Measurements from ENCODE around the gene CEP55. TPM values are rescaled to one million over a fixed set of nuclear protein-coding genes. Genes with fewer than 3 reads are reported as not detected.

The CEP55 gene
- total RNA-seq, 1 donor from 2014 or later, result 6.0 TPM

DNA sequence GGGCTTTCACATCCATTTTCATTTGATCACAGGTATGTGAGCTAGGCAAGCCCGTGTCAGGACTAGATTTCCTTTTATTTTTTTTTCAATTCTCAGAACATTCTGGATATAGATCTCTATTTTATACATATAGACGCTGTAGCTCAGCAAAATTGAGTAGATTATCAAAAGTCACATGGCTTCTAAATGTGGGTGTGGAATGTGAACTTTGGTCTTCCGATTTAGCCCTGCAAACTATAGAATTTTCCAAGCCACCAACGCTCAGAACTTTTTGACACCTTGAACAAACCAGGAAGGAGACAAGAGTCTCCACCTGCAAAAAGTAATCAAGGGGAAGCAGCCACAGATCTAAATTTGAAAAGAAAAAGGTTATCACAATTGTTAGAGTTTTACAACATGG lies 54.2 kb downstream of the CEP55 start:
- Mint-ChIP-seq H3K27me3 (ENCODE audit: unreplicated experiment) (no peaks in the 10 kb centered on the region), H3K36me3 (ENCODE audit: unreplicated experiment) (no peaks in the 10 kb centered on the region), H3K4me1 (ENCODE audit: low read depth, unreplicated experiment) (peaks cover 2% of the 10 kb centered on the region), H3K9me3 (ENCODE audit: unreplicated experiment) (no peaks in the 10 kb centered on the region), H3K4me3 (ENCODE audit: unreplicated experiment) (no peak overlapping the region), H3K27ac (ENCODE audit: unreplicated experiment) (no peak overlapping the region)
- TF ChIP-seq, protein P1, sequence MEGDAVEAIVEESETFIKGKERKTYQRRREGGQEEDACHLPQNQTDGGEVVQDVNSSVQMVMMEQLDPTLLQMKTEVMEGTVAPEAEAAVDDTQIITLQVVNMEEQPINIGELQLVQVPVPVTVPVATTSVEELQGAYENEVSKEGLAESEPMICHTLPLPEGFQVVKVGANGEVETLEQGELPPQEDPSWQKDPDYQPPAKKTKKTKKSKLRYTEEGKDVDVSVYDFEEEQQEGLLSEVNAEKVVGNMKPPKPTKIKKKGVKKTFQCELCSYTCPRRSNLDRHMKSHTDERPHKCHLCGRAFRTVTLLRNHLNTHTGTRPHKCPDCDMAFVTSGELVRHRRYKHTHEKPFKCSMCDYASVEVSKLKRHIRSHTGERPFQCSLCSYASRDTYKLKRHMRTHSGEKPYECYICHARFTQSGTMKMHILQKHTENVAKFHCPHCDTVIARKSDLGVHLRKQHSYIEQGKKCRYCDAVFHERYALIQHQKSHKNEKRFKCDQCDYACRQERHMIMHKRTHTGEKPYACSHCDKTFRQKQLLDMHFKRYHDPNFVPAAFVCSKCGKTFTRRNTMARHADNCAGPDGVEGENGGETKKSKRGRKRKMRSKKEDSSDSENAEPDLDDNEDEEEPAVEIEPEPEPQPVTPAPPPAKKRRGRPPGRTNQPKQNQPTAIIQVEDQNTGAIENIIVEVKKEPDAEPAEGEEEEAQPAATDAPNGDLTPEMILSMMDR (IDR thresholded peaks at IDR 0.05; ENCODE audit: partially characterized antibody, unreplicated experiment), result no peak
- DNase-seq, result no peak

DNA sequence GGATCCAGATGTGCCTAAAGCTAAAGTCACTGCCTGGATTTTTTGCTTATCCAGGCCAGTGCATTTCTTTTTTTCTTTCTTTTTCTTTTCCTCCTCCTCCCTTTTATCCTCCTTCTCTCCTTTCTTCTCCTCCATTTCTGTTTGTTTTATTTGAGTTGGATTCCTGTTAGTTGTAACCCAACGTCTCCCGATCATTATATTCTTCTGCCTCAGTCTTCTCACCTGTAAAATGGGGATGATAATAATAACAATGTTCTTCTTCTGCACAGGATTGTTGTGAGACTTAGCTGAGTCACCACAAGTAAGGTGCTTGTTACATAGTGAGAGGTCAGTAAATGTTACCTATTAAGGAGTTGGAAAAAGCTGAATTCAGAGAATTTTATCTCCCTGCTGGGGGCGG lies 56.4 kb downstream of the CEP55 start:
- H3K4me3 Mint-ChIP-seq (ENCODE audit: unreplicated experiment), result no peak overlapping the region
- H3K36me3 Mint-ChIP-seq (ENCODE audit: unreplicated experiment), result no peaks in the 10 kb centered on the region
- peaks cover 2% of the 10 kb centered on the region for H3K4me1 Mint-ChIP-seq (ENCODE audit: low read depth, unreplicated experiment)
- TF ChIP-seq, protein P1 (IDR thresholded peaks at IDR 0.05; ENCODE audit: partially characterized antibody, unreplicated experiment), result no peak
- no peaks in the 10 kb centered on the region for H3K27me3 Mint-ChIP-seq (ENCODE audit: unreplicated experiment)
- no peak for DNase-seq
- no peak overlapping the region for H3K27ac Mint-ChIP-seq (ENCODE audit: unreplicated experiment)
- no peaks in the 10 kb centered on the region for H3K9me3 Mint-ChIP-seq (ENCODE audit: unreplicated experiment)

DNA sequence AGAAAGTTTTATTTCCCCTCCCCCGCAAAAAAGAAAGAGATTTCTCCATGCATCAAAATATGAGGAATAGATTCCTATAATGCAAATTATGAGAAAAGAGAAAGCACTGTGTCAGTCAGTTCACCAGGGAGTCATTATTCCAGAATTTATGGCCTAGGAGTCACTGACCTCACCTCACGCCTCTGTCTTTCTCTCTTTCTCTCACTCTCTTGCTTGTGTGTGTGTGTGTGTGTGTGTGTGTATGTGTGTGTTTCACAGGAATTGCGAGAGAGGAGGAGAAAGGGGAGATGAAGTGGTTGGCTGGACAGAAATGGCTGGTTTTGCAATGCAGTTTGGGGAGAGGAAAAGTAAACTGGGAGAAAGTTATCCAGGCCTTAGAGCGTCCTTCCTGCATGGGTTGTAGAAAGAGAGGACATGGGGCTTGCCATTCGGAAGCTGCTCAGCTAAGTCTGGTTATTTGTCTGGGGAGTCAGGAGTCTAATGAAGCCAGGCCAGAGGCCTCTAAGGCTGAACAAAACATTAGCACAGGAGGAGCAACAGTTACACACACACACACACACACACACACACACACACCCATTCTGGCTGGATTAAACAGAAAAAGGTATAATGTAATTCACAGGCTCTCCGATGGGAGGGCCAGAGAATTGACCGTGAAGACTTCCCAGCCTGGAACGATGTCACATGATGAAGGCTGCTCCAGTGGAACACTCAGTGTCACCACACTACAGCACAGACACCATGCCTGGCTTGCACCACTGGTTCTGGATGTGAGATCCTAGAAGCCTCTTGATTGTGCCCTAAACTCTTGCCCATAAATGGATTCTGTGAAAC lies 57.3 kb downstream of the CEP55 start:
- H3K36me3 Mint-ChIP-seq (ENCODE audit: unreplicated experiment), result no peaks in the 10 kb centered on the region

DNA sequence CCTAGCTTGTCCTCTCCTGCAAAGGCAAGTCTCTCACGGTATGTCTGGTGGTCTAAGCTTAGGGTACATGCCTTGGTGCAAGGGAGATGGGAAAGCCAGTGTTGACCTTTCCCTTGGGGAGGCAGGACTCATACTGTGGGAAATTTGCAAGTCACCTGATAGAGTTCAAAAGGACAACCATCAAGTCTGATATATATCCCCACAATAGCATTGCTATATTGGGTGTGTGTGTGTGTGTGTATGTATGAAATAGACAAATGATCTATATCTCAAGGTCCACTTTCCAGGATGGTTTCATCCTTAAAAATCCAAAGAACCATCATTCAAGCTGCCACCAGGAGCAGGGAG lies 57.9 kb downstream of the CEP55 start:
- no peak overlapping the region for H3K27ac Mint-ChIP-seq (ENCODE audit: unreplicated experiment)
- no peak for DNase-seq
- H3K4me3 Mint-ChIP-seq (ENCODE audit: unreplicated experiment), result no peak overlapping the region
- H3K27me3 Mint-ChIP-seq (ENCODE audit: unreplicated experiment), result no peaks in the 10 kb centered on the region
- no peaks in the 10 kb centered on the region for H3K9me3 Mint-ChIP-seq (ENCODE audit: unreplicated experiment)
- no peaks in the 10 kb centered on the region for H3K36me3 Mint-ChIP-seq (ENCODE audit: unreplicated experiment)
- peaks cover 2% of the 10 kb centered on the region for H3K4me1 Mint-ChIP-seq (ENCODE audit: low read depth, unreplicated experiment)
- TF ChIP-seq, protein P1 (IDR thresholded peaks at IDR 0.05; ENCODE audit: partially characterized antibody, unreplicated experiment), result no peak

More for the DNA sequence above, 57.3 kb downstream of the CEP55 start:
- TF ChIP-seq, protein P1 (IDR thresholded peaks at IDR 0.05; ENCODE audit: partially characterized antibody, unreplicated experiment), result no peak
- H3K27me3 Mint-ChIP-seq (ENCODE audit: unreplicated experiment), result no peaks in the 10 kb centered on the region
- DNase-seq, result no peak
- H3K9me3 Mint-ChIP-seq (ENCODE audit: unreplicated experiment), result no peaks in the 10 kb centered on the region
- H3K27ac Mint-ChIP-seq (ENCODE audit: unreplicated experiment), result no peak overlapping the region
- H3K4me1 Mint-ChIP-seq (ENCODE audit: low read depth, unreplicated experiment), result peaks cover 2% of the 10 kb centered on the region
- H3K4me3 Mint-ChIP-seq (ENCODE audit: unreplicated experiment), result no peak overlapping the region

DNA sequence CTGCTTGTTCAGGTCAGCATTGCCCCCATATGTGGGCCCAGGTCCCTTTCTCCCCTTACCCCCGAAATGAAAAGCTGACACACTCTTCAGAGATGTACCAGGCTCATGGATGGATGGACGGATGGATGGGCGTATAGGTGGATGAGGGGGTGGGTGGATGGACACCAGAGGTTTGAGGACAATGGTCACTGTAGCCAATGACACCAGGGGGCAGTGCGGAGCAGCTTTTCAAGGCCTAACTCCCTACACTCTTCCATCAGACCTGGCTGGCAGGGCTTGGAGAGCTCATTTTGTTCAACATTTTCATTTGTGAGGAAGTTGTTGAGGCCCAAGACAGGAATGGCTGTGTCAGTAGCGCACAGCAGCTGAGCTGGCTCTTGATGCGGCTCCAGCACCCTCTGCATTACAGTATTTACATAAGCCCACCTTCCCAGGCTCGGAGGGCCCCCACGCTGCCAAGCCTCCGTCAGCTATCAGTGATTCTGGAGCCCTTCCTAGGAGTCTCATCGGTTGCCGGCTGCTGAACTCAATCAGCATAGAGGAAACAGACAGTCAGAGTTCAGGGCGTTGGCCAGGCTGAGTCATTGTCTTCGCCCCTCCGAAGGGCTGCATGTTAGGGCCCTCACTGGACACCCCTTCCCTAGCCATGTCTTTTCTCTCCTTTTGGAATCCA lies 58.5 kb downstream of the CEP55 start:
- H3K27ac Mint-ChIP-seq (ENCODE audit: unreplicated experiment), result no peak overlapping the region
- peaks cover 2% of the 10 kb centered on the region for H3K4me1 Mint-ChIP-seq (ENCODE audit: low read depth, unreplicated experiment)
- H3K36me3 Mint-ChIP-seq (ENCODE audit: unreplicated experiment), result no peaks in the 10 kb centered on the region
- peak; percentile 88 for DNase-seq
- H3K9me3 Mint-ChIP-seq (ENCODE audit: unreplicated experiment), result no peaks in the 10 kb centered on the region
- H3K4me3 Mint-ChIP-seq (ENCODE audit: unreplicated experiment), result no peak overlapping the region
- H3K27me3 Mint-ChIP-seq (ENCODE audit: unreplicated experiment), result peaks cover 3% of the 10 kb centered on the region
- TF ChIP-seq, protein P1 (IDR thresholded peaks at IDR 0.05; ENCODE audit: partially characterized antibody, unreplicated experiment), result peak; percentile 79
